HG03135 (cell line): ENCODE measurements around the gene PTPN11.
A peak's percentile ranks its signal among the peaks of the same experiment; 100 is the strongest.
"Not testable (repeated sequence)": the region's sequence is repeated elsewhere in the genome, so short reads cannot be mapped to it uniquely, and the experiment has no call there.

Source experiments
- ATAC-seq: cut with Tn5 transposase; IDR thresholded peaks from one replicate; pipeline ENCODE4 v1.9.1; 2021; ENCODE audit warnings: mild to moderate bottlenecking, moderate library complexity; ENCODE audit not compliant: unreplicated experiment

PTPN11 gene

DNA sequence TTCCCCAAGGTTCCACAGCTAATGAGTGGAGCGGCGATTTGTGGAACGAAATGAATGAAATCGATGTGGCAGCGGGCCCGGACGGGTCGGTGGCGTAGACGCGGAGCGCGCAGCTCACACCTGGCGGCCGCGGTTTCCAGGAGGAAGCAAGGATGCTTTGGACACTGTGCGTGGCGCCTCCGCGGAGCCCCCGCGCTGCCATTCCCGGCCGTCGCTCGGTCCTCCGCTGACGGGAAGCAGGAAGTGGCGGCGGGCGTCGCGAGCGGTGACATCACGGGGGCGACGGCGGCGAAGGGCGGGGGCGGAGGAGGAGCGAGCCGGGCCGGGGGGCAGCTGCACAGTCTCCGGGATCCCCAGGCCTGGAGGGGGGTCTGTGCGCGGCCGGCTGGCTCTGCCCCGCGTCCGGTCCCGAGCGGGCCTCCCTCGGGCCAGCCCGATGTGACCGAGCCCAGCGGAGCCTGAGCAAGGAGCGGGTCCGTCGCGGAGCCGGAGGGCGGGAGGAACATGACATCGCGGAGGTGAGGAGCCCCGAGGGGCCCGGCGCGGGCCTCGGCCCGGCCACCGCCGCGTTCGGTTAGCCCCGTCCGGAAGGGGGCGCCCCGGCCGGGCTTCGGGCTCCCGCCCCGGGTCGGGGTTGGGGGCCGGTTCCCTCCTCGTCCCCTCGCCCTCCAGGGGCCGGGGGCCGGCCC lies at the start of gene PTPN11:
Gene PTPN11, plus strand, starts transcription at position 340 of the 689 bp plus-strand sequence. Its CDS starts 165 bp downstream, at position 505.
- peak; percentile 65 for ATAC-seq

DNA sequence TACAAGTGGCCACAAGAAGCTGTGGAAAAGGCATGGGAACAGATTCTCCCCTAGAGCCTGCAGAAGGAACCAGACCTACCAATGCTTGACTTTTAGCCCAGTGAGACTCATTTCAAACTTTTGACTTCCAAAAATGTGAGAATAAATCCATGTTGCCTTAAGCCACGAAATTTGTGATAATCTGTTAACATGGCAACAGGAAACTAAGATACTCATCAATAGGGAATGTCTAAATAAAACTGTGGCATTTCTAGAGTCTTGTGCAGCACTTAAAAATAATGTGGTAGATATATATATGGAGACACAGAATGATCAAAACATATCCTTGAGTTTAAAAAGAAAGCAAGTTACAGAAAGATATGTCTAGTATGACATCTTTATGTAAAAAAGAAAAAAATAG lies 48.5 kb upstream of the PTPN11 start:
- no peak for ATAC-seq

DNA sequence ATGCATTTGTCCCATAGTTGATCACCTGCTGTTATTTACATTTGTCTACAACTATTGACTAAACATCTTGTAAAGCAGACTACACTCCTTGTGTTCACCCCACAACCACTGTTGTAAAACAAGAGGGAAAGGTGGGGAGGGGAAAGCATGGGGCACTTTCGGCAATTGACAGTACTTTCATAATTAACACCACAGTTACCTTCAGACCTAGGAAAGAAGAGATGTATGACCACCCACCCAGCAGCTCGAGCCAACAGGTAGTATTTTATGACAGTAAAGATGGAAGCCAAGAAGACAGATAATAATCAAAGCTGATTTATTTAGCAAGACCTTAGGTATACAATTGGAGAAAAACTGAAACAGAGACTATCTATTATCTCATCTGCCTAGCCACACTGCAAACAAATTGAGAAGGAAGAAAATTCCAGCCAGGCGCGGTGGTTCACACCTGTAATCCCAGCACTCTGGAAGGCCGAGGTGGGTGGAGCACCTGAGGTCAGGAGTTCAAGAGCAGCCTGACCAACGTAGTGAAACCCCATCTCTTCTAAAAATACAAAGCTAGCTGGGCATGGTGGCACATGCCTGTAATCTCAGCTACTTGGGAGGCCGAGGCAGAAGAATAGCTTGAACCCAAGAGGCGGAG lies 47.8 kb upstream of the PTPN11 start:
- no peak for ATAC-seq

DNA sequence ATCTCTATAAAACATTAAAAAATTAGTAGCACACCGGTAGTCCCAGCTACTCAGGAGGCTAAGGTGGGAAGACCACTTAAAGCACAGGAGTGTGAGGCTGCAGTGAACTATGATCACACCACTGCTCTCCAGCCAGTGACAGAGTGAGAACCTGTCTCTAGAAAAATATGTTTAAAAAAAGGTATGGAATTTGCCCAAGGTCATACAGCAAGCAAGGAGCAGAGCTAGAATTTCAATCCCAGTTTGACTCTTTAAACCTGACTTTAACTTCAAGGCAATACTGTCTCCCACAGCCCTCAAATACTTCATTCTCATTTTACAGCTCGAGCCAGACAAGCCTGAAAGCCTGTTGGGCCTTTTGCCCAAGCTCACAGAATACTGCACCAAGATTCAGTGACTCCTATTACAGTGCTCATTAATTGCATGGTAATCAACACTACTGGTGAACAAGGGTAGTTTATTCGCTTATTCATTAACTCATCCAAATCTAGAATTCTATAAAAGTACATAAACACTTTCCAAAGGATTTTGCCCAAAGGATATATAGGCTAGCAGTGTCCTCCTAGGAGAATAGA lies 44.5 kb upstream of the PTPN11 start:
- no peak for ATAC-seq

DNA sequence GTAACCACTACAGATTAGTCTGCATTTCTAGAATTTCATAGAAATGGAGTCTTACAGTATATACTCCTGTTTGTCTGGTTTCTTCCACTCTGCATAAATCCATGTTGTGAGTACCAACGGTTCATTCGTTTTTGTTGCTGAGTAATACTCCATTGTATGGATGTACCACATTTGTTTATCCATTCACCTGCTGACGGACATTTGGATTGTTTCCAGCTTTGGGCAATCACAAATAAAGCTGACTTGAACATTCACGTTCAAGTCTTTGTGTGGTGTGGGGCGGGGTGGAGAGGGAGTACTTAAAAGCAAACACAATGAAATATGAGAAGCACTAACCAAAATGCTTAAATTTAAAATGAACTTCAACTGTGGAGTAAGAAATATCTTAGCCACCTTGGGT lies 43.6 kb upstream of the PTPN11 start:
- no peak for ATAC-seq

DNA sequence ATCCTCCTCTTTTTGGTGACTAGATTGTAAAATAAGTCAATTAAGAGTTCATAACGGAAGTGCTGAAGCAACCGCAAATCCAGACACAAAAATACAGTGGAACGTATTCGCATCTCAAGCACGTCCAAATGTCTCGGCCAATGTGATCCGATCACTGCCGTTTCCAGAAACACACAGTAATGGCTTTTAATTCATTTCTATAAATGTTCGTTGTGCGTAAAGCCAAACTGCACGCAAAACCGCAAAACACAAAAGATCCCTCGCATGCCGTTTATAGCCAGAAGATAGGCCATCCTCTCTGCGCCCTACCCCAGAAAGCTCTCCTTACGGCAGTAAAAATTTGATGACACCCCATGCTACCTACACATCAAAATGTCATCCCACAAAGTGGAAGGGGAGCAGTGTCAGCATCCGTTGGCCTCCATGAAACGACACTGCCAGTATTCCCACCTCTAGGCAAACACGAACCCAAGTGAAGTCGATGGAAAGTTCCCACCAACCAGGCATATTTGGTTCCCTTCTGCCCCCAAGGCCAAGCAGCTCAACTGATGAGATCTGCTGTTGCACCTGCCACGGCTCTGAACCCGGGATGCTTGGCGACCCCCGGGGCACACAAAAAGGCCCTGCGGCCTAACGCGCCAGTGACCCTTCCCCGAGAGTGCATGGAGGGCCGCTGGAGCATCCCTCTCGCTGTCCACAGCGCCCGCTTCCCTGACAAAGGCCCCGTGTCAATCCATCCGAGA lies 37.9 kb upstream of the PTPN11 start:
- no peak for ATAC-seq

DNA sequence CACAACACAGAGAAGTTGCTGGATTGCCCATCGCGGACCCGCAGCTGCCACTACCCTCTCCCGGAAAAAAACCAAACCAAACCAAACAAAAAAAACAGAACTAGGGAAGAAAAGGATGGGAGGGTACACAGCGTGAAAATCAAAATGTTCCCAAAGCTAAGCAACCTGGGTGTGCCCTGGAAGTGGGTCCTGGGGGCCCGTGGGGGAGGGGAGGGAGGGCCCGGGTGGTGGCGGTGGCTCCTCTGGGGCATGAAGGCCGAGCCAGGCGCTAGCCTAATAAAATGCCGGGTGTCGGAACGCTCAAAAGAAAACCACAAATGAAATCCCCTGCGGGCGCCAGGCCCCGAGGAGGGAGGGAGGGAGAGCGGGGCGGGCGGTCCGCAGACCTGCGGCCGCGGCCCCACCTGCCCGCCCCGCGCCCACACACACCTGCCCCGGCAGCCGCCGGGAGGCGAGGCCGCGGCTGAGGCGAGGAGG lies 37.3 kb upstream of the PTPN11 start:
- peak; percentile 50 for ATAC-seq

DNA sequence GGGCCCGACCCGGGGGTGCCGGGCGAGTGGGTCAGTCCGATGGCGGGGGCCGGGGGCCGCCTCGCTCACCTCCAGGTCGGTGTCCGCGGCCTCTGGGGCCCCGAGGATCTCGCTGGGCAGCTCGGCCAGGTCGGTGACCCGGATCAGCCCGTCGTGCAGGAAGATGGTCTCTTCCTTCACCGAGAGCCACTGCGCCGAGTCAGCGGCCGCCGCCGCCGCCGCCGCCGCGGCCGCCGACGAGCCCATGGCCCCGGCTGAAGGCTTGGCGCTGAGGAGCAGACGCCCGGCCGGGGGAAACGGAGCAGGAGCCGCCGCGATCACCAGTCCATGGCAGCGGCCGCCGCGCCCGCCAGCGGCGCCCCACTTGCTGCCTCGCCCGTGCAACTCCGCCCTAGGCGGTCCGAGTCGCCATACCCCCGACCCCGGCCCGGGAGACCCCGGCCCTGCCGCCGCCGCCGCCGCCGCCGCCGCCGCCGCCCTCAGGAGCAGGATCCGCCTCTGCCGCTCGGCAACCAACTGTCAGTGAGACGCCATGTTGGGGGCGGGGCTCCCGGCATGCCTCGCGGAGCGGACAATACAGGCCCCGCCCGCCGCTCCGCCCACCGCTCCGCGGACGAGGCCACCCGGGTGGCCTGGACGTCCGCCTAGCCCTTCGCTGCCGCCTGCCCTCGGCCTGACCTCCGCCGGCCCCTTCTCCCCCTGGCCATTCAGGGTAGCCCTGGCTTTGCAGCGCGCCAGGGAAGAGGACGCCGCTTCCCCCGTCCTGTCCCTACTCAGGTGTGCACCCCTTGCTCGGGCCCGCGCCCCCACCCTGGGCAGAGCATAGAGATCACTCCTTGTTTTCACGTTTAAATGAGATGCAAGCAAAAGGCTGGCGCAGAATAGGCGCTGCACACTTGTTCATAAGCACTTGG lies 36.6 kb upstream of the PTPN11 start, which contains the start of gene HECTD4:
Gene HECTD4, minus strand, starts transcription at position 549 of the 914 bp plus-strand sequence. Its CDS starts 303 bp downstream, at position 246.
- peak; percentile 92 for ATAC-seq

DNA sequence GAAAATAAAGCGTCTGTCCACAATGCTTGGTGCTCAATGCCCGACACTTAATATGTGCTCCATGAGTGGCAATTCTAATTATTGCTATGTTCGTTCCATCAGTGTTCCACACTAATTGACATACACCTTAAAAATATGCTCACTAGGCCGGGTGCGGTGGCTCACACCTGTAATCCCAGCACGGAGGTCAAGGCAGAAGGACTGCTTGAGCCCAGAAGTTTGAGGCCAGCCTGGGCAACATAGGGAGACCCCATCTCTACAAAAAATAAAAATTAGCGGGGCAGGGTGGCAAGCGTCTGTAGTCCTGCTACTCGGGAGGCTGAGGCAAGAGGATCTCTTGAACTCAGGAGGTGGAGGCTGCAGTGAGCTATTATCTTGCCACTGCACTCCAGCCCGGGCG lies 35.9 kb upstream of the PTPN11 start:
- no peak for ATAC-seq

DNA sequence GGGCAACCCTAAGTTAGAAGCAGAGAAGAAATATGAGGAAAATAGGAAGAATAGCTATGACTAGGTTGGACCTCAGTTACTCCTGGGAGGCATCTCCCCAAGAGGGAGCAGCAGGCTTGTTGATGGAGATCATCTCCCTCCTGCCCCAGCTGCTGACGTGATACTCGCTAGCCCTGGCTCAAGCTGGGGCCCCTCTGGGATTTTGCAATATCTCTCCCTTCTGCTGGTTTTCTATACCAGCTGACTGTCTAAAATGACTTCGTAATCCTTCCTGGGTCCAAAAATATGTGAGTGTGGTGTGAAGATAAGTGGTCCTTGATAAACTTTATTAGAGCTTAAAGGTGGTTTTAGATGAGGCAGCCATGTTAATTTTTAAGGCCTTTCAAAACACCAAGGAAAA lies 32.0 kb upstream of the PTPN11 start:
- ATAC-seq = no peak

DNA sequence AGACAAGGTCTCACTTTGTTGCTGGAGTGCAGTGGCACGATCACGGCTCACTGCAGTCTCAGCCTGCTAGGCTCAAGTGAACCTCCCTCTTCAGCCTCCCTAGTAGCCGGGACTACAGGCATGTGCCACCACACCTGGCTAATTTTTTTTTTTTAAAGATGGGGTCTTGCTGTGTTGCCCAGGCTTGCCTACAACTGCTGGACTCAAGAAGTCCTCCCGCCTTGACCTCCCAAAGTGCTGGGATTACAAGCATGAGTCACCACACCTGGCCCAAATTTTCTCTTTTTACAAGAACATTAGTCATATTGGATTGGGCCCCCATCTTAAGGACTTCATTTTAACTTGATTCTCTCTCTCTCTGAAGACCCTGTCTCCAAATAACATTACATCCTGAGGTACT lies 29.5 kb upstream of the PTPN11 start:
- no peak for ATAC-seq

DNA sequence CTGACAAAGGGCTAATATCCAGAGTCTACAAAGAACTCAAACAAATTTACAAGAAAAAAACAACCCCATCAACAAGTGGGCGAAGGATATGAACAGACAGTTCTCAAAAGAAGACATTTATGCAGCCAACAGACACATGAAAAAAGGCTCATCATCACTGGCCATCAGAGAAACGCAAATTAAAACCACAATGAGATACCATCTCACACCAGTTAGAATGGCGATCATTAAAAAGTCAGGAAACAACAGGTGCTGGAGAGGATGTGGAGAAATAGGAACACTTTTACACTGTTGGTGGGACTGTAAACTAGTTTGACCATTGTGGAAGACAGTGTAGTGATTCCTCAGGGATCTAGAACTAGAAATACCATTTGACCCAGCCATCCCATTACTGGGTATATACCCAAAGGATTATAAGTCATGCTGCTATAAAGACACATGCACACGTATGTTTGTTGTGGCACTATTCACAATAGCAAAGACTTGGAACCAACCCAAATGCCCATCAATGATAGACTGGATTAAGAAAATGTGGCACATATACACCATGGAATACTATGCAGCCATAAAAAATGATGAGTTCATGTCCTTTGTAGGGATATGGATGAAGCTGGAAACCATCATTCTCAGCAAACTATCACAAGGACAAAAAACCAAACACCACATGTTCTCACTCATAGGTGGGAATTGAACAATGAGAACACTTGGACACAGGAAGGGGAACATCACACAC lies 28.7 kb upstream of the PTPN11 start:
- not testable (repeated sequence) for ATAC-seq

DNA sequence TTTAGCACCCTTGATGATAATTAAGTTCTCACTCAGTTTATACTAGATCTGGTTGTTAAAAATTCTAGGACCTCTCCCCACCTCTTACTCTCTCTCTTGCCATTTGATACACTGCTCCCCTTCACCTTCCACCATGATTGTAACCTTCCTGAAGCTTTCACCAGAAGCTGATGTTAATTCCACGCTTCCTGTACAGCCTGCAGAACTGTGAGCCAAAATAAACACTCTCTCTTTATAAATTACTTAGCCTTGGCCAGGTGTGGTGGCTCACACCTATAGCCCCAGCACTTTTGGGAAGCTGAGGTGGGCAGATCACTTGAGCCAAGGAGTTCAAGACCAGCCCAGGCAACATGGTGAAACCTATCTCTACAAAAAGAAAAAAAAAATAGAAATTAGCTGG lies 25.4 kb upstream of the PTPN11 start:
- ATAC-seq = no peak

DNA sequence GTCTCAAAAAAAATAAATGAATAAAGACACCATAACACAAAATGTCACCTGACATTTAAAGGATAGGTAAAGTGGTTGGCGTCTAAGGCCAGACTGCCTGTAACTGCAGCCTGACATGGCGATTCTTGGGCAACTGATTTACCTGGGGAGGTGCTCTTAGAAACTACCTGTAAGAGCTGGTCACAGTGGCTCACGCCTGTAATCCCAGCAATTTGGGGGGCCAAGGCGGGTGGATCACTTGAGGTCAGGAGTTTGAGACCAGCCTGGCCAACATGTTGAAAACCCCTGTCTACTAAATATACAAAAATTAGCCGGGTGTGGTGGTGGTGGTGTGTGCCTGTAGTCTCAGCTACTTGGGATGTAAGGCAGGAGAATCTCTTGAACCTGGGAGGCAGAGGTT lies 17.7 kb upstream of the PTPN11 start:
- no peak for ATAC-seq

DNA sequence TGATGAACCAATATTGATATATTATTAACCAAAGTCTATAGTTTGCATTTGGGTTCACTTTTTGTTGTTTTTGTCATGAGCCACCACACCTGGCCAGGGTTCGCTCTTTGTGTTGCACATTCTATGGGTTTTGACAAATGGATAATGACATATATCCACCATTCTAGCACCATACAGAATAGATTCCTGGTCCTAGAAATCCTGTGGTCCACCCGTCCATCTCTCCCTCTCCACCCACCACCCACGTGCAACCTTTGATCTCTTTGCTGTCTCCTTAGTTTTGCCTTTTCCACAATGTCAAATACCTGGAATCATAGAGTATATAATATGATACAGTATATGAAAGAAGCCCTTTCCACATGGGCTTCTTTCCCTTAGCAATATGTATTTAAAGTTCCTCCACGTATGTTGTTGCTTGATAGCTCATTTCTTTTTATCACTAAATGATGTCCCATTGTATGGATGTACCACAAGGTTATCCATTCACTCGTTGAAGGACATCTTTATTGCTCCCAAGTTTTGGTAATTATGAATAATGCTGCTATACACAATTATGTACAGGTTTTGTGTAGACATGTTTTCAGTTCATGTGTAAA lies 16.7 kb upstream of the PTPN11 start:
- ATAC-seq = no peak

DNA sequence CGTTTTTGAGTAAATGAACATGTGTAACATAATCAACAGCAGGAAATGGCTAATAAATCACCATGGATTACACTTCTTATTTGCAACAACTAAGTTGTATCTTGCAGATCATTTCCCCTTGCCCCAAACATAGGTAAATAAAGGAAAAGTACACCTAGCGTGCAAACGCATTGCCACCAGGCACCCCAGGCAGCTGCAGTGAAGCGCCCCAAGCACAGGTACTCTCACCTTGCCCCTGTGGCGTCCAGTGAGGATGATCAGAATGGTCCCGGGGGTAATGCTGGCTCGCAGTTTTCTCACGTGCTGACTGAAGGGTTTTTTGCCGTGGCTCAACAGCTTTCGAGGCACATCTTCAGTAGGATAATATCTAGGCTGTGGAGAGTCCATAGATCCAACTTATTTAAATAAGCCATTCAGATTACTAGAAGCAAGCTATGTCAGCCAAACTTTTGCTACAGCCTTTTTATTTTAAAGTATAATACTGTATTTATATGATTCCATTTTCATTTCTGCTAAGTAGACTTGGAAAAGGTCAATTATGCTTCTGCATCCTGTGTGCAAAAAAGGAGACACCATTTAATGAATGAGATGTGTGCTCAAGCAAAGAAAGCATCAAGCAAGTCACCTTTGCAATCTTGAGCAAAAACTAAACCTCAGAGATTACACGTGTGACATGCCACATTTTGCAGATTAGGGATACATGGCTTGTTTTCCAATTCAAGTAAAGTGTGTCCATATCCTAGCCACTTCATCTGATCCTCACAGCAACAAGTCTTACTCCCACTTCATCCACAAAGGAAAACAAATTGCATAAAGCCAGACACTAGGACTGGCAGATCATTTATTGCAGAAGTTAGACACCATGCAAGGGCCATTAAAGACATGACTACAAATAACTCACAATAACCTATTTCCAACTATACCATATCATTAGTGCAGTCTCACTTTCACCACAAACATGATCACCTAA lies 11.9 kb upstream of the PTPN11 start:
- ATAC-seq = no peak

DNA sequence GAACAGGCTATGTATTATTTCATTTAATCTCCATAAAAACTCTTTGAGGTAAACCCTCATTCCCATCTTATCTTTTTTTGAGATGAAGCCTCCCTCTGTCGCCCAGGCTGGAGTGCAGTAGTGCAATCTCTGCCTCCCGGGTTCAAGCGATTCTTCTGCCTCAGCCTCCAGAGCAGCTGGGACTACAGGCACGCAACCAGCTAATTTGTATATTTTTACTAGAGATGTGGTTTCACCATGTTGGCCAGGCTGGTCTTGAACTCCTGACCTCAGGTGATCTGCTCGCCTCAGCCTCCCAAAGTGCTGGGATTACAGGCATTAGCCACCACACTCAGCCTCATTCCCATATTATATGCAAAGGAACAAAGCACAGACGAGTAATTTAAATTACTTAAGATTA lies 11.1 kb upstream of the PTPN11 start:
- not testable (repeated sequence) for ATAC-seq

DNA sequence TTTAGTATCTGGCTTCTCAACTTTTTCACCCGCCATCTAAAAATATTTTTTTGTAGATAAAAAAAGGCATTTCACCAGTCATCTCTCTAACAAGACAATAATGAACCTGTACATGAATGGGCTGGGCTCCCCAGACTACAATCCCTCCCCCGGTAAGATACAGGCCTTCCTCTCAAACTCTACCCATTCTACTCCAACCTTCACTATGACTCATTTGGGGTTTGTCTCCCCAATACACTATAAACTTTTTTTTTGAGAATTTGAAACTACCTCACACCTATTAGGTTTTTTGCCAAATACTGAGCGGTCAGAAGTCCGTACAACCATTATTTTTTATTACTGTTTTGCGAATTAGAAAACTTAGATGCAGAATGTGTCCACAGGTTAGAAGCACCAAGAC lies 10.1 kb upstream of the PTPN11 start:
- ATAC-seq = no peak
